Fibroblast of mammary gland (primary cell): Measurements from ENCODE around the gene JKAMP.

Experiments used
- DNase-seq: peaks from one replicate; pipeline ENCODE4 v3.0.0-alpha.2; 2010; ENCODE audit warnings: low read depth
- H3K4me3 ChIP-seq: 2 replicates; pipeline ENCODE4 v1.5.1; 2011; ENCODE audit warnings: low read depth, mild to moderate bottlenecking, low read length, moderate library complexity; ENCODE audit not compliant: control insufficient read depth
- TF ChIP-seq, protein P1 (sequence below): conservative IDR thresholded peaks from 2 replicates; pipeline ENCODE4 v1.5.1; 2011; ENCODE audit warnings: low read depth, low read length, inconsistent platforms; ENCODE audit not compliant: control insufficient read depth, insufficient read depth

JKAMP gene

DNA sequence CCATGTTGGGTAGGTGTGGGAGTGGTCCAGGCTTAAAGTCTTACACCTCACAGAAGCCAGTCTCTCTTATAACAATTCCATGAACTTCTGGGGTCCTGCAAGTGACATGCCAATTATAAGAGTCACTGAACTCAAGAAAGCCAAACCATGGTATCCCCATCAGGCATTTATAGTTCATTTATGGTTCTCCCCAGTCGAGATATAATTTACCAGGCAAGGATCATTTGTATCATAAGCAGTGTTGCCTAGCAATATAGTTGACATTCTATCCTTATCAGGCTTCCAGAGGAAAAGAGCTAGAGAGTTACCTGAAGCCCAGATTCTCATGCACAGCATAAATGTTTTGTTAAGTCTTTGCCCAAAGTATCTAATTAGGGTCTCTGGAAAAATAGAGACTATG is 8.1 kb downstream of the JKAMP start:
- H3K4me3 ChIP-seq, result no peak overlapping the region
- TF ChIP-seq, protein P1, sequence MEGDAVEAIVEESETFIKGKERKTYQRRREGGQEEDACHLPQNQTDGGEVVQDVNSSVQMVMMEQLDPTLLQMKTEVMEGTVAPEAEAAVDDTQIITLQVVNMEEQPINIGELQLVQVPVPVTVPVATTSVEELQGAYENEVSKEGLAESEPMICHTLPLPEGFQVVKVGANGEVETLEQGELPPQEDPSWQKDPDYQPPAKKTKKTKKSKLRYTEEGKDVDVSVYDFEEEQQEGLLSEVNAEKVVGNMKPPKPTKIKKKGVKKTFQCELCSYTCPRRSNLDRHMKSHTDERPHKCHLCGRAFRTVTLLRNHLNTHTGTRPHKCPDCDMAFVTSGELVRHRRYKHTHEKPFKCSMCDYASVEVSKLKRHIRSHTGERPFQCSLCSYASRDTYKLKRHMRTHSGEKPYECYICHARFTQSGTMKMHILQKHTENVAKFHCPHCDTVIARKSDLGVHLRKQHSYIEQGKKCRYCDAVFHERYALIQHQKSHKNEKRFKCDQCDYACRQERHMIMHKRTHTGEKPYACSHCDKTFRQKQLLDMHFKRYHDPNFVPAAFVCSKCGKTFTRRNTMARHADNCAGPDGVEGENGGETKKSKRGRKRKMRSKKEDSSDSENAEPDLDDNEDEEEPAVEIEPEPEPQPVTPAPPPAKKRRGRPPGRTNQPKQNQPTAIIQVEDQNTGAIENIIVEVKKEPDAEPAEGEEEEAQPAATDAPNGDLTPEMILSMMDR, result no peak
- no peak for DNase-seq

- TF ChIP-seq, protein P1, result no peak
- no peak for DNase-seq
- H3K4me3 ChIP-seq, result no peak overlapping the region
Observed at GRCh38 chr14:59500732-59501131, 16.4 kb downstream of the JKAMP start.

DNA sequence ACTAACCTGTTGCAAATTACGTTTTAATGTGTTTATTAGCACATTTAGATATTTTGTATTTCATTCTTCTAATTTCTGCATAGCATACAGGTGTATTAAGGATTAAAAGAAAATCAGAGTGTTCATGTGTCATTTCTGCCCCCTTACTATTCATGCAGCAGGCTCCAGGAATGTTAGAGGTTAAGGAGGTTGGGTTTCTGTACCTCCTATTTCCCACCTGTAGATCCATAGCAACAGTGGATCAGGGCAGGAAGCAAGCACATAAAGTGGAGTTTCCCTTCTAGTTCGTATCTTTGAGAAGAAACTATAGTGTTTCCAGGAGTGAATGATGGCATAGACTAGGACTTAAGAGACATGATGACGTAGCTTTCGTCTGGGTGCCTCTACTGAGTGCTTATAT is 18.9 kb downstream of the JKAMP start:
- no peak for DNase-seq
- H3K4me3 ChIP-seq, result no peak overlapping the region
- TF ChIP-seq, protein P1, result no peak

DNA sequence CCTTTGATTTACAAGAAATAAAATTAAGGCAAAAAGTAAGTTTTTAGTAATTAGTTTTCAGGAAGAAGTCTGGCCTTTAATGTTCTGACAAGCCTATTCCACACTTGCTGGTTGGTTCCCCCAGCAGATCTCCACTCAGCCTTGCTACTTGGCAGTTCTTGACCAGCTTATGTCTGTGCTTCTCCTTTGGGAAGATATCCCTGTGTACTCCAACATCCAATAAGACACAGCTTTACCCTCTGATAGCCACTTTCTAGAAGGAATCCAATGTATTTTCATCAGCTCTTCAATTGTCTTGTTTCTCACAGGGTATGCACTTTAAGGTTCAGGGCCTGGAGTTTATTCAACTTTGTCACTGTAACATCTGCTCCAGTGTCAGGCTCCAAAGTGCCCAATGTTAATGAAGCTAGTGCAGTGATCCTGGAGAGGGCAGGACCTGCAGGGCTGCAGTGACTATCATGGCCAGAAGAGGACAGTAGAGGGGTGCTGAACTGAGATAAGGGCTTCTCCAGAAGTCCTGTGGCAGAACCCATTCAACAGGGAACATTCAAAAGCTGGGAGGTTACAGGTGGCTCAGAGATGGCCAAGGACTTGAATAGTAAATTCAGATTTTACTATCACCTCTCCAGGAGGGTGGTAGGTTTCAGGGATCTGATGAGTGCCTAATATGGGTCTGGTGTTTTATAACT is 22.9 kb downstream of the JKAMP start:
- TF ChIP-seq, protein P1, result peak; percentile 98
- DNase-seq, result peak; percentile 49
- no peak overlapping the region for H3K4me3 ChIP-seq

GRCh38 chr14:59507752-59508103 is 23.4 kb downstream of the JKAMP start:
- TF ChIP-seq, protein P1, result no peak

DNA sequence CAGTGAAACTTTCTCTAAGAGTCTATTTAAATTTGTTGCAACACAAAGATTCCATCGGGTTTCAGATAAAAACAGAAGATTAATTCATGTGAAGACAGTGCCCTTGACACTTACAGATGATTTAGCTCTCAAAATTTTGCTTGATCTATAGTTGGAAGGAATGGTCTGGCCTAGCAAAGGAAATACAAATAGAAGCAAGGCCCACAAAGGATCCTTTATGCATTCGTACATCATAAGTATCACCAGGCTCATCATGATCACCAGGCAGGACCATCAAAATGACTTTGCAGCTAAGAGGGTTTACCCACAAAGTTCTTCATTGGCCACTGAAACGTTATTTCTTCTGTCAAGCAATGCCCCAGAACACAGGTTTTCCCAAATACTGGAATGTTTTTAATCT is 24.8 kb downstream of the JKAMP start:
- no peak overlapping the region for H3K4me3 ChIP-seq
- no peak for DNase-seq
- TF ChIP-seq, protein P1, result no peak

More at GRCh38 chr14:59507752-59508103, 23.4 kb downstream of the JKAMP start:
- H3K4me3 ChIP-seq, result no peak overlapping the region
- no peak for DNase-seq

DNA sequence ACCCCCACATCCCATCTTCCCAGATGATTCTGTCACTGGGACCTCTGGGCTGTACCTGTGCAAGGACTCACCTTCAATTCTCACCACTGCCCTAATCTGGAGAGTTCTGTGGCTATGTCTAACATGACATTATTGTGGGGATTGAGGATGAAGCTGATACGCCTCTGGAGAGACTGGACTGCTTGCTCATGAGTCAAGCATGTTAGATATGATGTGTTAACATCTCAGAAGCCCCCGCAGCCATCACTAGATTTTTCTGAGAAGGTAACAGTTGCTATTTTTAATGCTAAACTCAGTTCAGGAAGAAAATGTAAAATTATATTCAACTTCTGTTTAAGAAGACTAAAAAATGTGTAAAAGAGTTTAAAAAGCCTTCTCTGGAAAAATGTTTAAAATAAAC is 25.7 kb downstream of the JKAMP start:
- no peak overlapping the region for H3K4me3 ChIP-seq
- DNase-seq, result no peak
- TF ChIP-seq, protein P1, result no peak
